GM15510 (cell line): Measurements from ENCODE around the gene B3GNT3.

Experiments used
- POLR2A ChIP-seq: IDR thresholded peaks from 3 replicates; pipeline ENCODE4 v1.6.1; 2011; ENCODE audit warnings: borderline replicate concordance; ENCODE audit not compliant: insufficient read length; ENCODE audit errors: extremely low read depth

Gene B3GNT3

GRCh38 chr19:17811103-17811502 lies 16.2 kb downstream of the B3GNT3 start:
- no peak for TF ChIP-seq POLR2A

- no peak for TF ChIP-seq POLR2A
These were observed 16.7 kb downstream of the B3GNT3 start for GRCh38 chr19:17811681-17812080.

GRCh38 chr19:17812099-17812498 lies 17.2 kb downstream of the B3GNT3 start:
- no peak for TF ChIP-seq POLR2A

GRCh38 chr19:17817668-17818363 lies 22.9 kb downstream of the B3GNT3 start:
- no peak for TF ChIP-seq POLR2A

- TF ChIP-seq POLR2A = no peak
These were observed 26.3 kb downstream of the B3GNT3 start, which contains the start of gene INSL3 for GRCh38 chr19:17821190-17821589. Gene INSL3 (minus strand): TSS chr19:17821519. CDS start chr19:17821506, 13 bp downstream.

GRCh38 chr19:17824339-17824738 lies 29.4 kb downstream of the B3GNT3 start:
- no peak for TF ChIP-seq POLR2A

- TF ChIP-seq POLR2A = no peak
These were observed 31.6 kb downstream of the B3GNT3 start for GRCh38 chr19:17826508-17827056.

- no peak for TF ChIP-seq POLR2A
These were observed 35.1 kb downstream of the B3GNT3 start for GRCh38 chr19:17829855-17830566.

GRCh38 chr19:17830567-17831418 lies 35.9 kb downstream of the B3GNT3 start:
- TF ChIP-seq POLR2A = no peak

GRCh38 chr19:17831419-17831888 lies 36.5 kb downstream of the B3GNT3 start:
- no peak for TF ChIP-seq POLR2A

GRCh38 chr19:17832443-17833208 lies 37.7 kb downstream of the B3GNT3 start:
- TF ChIP-seq POLR2A = no peak

GRCh38 chr19:17834350-17835181 lies 39.6 kb downstream of the B3GNT3 start:
- TF ChIP-seq POLR2A = no peak
